NCI-H2107 treated with DMSO at 0.1 percent for 48 hours (cell line): ENCODE measurements around the gene DNAH10.

Experiments used
- DNase-seq: peaks from one replicate; lab custom pipeline; 2025; ENCODE audit not compliant: unreplicated experiment; lab: John Stamatoyannopoulos, UW

Gene DNAH10

DNA sequence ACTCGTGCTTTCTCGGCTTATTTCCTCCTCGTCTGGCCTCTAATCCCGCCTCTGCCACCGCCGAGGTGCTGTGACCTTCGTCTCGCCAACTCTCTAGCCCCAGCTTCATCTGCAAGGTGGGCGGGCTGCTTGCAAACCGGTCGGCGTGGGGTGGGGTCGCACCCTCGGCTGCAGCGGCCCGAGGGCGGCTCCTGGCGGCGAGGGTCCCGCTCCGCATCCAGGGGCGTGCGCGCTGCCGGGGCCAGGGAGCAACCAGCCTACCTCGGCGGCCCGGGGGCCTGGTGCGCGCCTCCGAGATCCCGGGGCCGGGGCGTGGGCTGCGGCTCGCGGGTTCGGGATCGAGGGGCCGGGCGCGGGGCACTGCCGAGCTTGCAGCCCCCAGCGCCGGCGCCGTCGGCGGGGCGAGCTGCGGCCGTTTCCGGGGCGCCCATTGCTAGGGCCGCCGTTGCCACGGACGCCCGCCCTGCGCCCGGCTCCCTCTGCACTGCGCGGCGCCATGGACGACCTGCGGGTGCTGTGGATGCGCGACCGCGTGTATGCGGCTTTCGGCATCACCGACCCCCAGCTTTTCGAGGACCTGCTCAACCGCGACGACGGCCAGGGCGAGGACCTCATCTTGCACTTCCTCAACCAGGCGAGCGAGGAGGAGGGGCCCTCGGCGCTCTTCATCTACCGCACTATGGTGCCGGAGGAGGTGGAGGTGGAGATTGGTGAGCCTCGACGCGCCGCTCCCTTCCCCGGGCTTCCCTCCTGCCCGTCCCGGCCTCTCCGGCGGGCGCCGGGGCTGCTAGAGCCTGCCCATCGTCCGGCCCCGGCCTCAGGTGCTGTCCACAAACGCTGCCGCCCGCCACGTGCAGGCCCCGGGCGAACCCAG lies at the start of gene DNAH10:
Gene DNAH10 (plus strand): TSS at position 461 of the 874 bp plus-strand sequence. CDS start 36 bp downstream, at position 497.
- DNase-seq: no peak

GRCh38 chr12:123712780-123713319 lies 49.3 kb upstream of the DNAH10 start:
- no peak for DNase-seq

- DNase-seq: no peak
Observed at GRCh38 chr12:123713398-123713797, 48.7 kb upstream of the DNAH10 start.

DNA sequence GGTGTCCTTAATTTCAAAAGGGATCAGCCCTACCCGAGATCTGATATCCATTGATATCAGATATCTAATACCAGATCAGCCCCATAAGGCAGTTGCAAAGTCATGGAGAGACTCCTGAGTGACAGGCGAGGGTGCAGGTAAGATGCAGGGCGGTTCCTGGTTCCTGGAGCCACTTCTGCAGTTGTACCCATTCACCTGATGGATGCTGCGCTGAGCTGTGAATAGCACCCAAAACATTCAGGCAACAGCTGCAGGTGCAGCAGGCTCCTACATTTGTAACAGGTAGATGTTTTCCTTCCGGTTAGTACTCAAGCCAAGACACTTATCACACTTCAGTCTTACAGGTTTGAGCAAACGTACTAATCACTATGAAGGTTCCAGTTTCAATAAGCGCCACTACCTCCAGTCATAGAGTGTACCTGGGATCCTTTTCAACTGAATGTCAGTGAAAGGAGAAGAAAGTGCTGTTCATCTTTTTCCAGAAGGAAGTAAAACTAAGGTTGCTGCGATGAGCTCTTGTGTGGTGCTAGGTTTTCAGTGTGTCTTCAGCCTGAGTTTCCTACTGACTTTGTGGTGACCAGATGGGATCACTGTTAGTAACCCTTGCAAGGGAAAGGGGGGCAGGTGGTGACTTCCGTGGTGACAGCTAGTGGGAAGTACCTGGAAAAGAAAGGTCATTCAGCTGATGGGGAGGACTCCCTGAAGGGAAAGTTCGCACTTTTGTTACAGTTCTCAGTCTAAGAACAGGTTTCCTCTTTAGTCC lies 48.1 kb upstream of the DNAH10 start:
- no peak for DNase-seq

- DNase-seq: no peak
Observed at GRCh38 chr12:123715195-123715594, 46.9 kb upstream of the DNAH10 start.

DNA sequence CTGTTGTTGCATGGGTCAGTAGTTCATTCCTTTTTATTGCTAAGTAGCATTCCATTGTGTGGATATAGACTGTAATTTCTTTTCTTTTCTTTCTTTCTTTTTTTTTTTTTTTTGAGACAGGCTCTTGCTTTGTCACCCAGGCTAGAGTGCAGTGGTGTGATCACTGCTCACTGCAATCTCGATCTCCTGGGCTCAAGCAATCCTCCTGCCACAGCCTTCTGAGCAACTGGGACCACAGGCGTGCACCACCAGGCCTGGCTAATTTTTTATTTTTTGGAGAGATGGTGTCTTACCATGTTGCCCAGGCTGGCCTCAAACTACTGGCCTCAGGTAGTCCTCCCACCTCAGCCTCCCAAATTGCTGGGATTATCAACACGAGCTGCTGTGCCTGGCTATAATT lies 44.8 kb upstream of the DNAH10 start:
- no peak for DNase-seq

- no peak for DNase-seq
Observed at GRCh38 chr12:123720141-123720814, 41.8 kb upstream of the DNAH10 start.

- DNase-seq: no peak
Observed at GRCh38 chr12:123721245-123721644, 40.9 kb upstream of the DNAH10 start.

- DNase-seq: peak; percentile 69
Observed at GRCh38 chr12:123723011-123723410, 39.1 kb upstream of the DNAH10 start.

GRCh38 chr12:123723765-123724164 lies 38.3 kb upstream of the DNAH10 start:
- no peak for DNase-seq

GRCh38 chr12:123726244-123726643 lies 35.9 kb upstream of the DNAH10 start:
- no peak for DNase-seq

- DNase-seq: no peak
Observed at GRCh38 chr12:123726962-123727361, 35.1 kb upstream of the DNAH10 start.

DNA sequence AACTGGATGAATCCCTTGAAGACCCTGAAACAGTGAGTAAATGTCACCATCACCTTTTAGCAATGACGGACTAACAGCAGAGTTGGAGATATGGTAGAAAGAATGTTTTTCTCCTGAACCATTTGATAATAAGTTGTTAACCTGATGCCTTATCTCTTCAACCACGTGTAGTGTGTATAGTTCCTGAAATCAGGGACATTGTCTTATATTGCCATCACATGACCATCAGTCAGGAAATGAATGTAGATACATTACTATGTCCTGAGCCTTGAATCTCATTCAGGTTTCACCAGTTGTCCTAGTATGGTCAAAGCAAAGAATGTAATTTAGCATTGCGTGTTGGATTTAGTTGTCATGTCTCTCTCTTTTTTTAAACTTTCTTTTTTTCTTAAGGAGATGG lies 34.2 kb upstream of the DNAH10 start:
- no peak for DNase-seq

DNA sequence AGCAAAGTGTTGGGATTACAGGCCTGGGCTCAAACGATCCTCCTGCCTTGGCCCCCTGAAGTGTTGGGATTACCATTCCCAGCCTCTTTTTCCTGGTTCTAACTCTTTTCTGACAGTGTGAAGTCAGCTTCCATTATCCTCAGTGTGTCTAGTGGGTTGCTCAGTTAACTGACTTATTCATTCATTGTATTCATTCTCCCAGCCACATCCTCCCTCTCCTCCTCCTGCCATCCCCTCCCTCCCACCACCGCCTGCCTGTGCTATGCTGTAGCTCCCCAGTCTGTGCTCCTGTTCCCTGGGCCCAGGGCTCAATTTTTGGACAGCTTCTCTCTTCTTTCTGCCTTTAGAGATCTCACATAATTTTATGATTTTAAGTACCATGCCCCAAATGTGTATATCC lies 30.5 kb upstream of the DNAH10 start:
- DNase-seq: no peak

DNA sequence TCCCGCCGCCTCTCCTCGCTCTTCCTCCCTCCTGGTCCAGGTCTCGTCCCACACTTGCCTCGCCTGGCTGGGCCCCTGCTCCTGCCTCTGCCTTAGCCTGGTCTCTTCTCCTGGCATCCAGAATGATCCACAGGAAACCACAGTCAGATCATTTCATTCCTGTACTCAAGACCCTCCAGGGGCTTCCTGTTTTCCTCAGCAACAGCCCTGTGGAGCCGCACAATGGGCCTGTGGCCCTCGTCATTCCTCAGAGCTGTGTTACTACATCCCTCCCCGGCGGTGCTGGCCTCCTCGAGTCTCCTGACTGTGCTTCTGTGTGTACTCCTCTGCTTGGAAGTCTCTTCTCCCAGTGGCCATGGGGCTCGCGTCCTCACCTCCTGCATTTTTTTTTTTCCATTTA lies 29.9 kb upstream of the DNAH10 start:
- DNase-seq: no peak

GRCh38 chr12:123733229-123733628 lies 28.9 kb upstream of the DNAH10 start:
- no peak for DNase-seq

- DNase-seq: no peak
Observed at GRCh38 chr12:123734268-123734667, 27.8 kb upstream of the DNAH10 start.

DNA sequence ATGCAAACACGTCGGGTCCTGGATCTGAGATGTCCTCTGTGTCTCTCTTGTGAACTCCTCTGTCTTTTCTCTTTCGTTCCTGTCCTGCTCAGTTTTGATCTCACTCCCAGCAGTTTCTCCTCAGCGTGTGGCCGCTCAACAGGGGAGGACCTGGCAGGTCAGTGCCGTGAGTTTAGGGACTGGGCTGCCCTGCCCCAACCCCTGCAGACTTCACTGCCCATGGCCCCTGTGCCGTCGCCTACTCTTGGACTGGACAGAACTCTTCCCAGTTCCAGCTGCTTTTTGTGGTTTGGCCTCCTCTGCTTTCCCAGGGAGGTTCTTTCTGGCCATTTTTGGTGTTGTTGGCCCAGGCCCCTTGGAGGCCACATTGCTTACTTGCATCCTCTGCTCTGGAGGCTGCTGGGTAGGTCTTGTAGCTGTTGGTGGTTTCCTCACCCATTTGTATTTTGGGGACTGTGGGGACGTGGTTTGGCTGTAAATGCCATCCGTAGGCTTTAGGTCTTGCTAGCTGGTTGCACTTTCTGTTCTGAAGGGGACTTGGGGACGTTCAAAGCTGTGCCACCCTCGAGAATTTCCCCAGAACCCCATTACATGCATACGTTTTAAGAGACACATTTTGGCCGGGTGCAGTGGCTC lies 20.0 kb upstream of the DNAH10 start:
- DNase-seq: no peak

- no peak for DNase-seq
Observed at GRCh38 chr12:123743002-123743401, 19.1 kb upstream of the DNAH10 start.

- no peak for DNase-seq
Observed at GRCh38 chr12:123744836-123745235, 17.3 kb upstream of the DNAH10 start.

- DNase-seq: no peak
Observed at GRCh38 chr12:123747309-123747708, 14.8 kb upstream of the DNAH10 start.
